GM19193 (cell line): Measurements from ENCODE around the gene UBN1.

Experiments
- POLR2A ChIP-seq: IDR thresholded peaks from 4 replicates; pipeline ENCODE4 v1.6.1; 2011; ENCODE audit not compliant: insufficient read depth, insufficient read length; ENCODE audit errors: extremely low read depth

Gene UBN1

DNA sequence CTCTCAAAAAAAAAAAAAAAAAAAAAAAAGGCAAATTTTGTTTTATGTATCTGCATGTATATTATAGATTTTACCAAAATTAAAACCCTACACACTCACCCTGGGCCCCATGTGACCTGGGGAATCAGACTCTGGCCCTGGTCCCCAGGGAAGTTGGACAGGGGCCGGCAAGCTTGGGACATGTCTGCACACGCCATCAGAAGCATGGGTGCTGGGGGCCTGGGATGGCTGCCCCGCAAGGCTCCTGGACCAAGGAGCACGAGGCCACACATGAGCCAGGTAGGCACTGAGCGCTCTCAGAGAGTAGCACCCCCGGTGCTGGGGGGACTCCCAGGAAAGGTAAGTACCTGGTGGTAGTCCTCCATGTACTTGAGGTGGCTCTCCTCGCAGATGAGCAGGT lies 50.0 kb downstream of the UBN1 start:
- TF ChIP-seq POLR2A = no peak

DNA sequence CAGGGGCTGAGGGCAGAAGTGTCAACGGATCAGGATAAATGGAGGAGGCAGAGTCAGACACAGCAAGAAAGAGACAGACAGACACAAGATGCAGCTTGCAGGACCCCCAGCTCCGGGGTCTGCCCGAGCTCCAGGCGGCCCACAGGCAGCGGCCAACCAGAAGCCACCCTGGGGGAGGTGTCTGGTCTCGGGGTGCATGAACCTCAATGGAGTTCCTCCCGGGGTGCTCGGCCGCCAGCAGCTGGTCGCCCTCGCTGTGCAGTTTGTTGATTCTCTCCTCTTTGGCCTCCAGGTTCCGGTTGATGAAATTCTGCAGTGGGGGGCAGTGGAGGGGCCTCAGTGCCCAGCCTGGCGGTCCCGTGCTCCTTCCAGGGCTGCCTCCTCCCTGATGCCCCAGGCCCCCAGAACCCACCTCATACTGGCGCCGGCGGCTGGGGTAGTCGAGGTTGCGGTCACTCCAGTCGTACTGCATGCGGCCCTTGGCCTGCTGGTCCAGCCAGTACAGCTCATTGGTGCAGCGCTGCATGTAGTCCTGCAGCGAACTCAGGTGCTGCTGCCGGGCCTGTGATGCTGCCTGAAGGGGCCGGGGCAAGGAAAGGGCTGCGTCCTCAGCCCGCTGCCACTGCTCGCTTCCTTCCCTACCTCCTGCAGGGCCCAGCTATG lies 51.7 kb downstream of the UBN1 start:
- TF ChIP-seq POLR2A = no peak

DNA sequence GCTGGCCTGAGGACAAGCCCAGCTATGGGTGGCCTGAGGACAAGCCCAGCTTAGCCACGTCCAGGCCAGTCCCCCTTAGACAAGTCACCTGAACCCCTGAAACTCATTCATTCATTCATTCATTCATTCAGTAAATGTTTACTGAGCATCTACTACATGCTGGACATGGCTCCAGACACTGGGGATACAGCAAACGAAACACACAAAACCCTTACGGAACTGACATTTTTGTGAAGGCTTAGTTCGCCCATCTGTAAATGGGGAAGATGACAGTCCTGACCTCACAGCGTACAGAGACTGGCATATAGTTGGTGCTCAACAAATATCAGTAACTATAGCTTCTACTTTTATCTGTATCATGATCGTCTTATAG lies 52.2 kb downstream of the UBN1 start:
- TF ChIP-seq POLR2A = no peak

DNA sequence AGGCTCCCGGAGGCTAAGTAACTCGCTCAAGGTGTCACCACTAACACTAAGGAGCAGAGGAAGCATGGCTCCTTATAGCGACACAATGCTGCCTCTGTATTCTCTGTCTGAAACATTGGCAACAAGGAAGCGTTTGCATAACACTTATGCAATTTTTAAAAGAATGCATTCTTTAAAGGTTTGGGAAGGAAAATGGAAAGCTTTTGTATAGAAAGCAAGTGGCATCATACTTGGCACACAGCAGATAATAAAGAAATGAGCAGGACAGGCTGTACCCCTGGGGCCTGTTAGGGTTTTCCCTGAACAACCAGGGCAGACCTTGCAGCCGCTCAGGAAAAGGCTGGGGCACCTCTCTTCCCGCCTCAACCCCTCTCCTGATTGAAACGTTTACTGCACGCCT lies 52.8 kb downstream of the UBN1 start:
- no peak for TF ChIP-seq POLR2A

DNA sequence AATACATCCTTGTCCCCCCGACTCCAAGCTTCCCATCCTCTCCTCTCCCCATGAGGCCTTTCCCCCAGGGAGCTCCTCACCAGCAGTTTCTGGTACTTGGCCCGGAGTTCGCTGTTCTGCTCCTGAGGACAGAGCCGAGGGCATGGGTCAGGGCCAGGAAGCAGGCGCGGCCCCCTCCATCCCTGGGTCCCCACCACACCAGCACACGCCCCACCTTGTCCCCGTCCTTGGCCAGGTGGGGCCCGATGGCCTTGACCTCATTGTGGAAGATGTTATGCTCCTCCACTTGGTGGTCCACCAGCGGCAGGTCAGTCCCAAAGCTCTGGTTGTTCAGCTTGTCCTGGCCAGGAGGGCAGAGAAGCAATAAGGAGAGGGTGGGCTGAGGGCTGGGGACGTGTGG lies 53.5 kb downstream of the UBN1 start:
- TF ChIP-seq POLR2A = no peak

DNA sequence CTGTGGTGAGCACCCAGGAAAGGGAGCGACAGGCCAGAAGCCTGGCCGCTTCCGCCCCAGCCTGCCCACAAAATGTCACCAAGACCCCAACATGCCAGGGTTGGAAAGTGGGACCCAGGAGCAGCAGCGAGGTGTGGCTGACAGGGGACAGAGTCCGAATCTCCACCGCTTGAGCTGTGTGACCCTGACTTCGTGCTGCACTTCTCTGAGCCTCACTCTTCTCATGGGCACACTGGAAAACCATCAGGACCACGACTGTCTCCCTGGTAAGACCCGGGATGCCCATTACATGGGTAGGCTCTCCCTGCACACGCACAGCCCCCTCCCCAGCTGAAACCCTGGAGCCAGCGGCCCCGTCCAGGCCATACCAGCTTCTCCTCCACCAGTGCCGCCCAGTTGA lies 54.8 kb downstream of the UBN1 start:
- TF ChIP-seq POLR2A = no peak

DNA sequence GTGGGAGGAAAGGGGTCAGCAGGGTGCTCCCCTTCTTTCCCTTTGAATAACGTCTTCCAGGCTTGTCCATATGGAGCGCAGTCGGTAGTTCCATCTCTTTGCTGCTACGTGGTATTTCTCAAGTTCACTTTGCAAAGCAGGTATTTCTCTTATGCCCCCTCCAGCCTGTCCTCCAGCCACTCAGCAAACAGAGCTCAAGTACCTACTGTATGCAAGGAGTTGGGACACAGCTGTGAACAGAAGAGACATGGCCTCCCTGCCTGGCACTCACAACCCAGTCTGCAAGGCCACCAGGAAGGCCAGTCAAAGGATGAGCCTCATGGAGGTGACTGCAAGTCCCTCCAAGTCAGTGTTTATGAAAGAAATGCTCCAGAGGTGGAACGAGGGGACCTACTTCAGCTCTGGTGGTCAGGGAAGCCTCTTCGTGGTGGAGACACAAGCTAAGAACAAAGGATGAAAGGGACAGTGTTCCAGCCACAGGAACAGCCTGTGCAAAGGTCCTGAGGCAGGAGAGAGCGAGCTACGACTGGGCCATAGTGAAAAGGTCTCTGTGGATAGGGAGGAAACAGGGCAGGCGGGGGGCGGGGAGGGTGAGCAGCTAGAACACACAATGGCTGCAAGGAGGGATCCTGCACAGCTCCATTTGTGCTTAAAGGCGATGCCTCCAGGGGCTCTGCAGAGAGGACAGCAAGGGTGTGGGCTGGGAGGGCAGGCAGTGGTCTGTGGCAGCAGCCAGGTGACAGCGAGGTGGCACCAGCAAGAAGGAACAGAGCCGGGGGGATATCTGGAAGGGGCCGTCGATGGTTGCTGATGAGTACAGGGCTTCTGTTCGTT lies 57.0 kb downstream of the UBN1 start:
- TF ChIP-seq POLR2A = no peak

DNA sequence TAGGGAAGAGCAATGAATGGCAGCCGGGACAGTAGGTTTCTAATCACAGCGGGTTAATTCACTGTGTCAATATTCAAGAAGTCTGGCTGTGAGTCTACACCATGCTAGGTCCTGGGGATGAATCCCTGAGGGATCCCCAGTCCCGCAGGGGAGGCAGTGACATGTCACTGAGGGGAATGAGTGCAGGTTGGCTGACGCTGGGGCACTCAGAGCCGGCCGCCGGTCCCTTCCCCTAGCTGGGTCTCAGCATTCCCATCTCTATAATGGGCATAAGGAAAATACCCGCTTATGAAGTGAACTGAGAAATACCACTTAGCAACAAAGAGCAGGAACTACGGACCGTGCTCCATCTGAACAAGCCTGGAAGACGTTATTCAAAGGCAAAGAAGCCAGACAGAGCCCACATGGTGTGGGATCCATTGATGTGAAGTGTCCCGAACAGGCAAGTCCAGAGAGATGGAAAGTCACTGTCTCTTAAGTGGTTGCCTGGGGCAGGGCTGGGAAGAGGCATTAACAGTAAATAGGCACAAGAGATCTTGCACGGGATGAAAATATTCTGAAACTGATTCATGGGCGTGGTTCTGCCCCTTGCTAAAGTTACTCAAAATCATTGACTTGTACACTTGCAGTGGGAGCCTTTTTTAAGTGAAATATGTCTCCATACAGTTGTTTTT lies 57.8 kb downstream of the UBN1 start:
- TF ChIP-seq POLR2A = no peak

DNA sequence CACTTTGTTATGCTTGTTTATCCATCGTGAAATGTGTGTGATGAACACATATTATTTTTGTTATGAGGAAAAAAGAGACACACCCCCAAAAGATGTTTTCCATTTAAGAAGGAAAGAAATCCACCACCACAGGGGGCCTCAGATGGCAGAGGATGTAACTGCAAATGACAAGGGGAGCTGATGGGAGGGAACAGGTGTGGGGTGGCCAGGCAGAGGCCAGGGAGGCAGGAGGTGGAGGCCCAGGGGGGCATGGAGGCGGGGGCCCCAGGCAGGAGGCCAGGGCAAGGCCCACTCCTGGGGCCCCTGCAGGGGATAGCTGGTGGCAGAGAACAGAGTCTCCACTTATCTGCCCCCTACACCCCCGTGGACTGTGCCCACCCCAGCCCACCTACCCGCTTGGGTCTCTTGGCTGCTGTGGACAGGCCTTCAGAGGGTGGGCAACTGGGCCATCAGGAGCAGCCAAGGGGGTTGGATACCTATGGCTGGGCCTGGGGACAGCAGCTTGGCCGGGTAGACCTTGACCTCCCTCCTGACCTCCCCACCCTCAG lies 61.6 kb downstream of the UBN1 start:
- TF ChIP-seq POLR2A = no peak

DNA sequence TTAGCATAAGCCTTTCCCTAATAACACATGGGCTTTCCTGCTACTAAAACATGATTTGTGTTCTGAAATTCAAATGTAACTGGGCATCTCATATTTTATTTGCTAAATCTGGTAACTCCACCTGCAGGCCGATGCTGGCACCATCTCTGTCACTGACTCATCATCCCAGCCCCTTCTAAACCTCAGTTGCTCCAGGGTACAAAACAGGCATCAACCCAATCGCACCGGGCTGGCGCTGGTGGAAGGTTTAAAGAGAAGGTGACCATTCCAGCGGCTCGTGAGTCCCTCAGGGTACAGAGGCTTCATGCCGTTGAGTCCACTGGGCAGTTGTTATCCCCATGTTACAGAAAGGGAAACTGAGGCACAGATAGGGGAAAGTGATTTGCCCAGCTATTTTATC lies 62.5 kb downstream of the UBN1 start:
- no peak for TF ChIP-seq POLR2A

DNA sequence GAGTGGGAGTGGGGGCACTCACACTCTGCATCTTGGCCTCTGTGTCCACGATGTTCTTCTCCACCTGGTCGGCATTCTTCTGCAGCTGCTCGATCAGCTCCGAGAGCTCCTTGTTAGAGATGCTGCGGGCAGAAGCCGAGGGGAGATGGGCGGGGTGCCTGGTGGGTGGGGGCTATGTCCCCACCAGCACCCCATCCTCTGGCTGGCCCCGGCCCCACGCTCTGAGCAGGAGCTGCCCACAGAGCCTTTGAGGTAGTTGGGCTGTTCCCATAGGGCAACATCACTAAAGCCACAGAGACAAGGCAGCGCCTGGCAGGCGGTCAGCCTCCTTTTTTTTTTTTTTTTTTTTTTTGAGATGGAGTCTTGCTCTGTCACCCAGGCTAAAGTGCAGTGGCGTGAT lies 63.5 kb downstream of the UBN1 start:
- no peak for TF ChIP-seq POLR2A

DNA sequence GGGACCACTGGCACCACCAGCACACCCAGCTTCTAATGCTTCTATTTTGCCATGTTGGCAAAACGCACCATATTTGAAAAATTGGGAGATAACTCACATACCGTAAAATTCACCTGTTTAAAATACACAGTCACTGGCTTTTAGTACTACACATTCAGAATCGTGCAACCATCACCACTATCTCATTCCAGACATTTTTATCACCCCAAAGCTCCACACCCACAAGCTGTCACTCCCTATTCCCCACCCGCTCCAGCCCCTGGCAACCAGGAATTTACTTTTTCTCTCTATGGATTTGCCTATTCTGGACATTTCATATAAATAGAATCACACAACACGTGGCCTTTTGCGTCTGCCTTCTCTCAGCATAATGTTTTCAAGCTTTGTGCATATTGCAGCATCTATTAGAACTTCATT lies 64.7 kb downstream of the UBN1 start:
- TF ChIP-seq POLR2A = no peak

DNA sequence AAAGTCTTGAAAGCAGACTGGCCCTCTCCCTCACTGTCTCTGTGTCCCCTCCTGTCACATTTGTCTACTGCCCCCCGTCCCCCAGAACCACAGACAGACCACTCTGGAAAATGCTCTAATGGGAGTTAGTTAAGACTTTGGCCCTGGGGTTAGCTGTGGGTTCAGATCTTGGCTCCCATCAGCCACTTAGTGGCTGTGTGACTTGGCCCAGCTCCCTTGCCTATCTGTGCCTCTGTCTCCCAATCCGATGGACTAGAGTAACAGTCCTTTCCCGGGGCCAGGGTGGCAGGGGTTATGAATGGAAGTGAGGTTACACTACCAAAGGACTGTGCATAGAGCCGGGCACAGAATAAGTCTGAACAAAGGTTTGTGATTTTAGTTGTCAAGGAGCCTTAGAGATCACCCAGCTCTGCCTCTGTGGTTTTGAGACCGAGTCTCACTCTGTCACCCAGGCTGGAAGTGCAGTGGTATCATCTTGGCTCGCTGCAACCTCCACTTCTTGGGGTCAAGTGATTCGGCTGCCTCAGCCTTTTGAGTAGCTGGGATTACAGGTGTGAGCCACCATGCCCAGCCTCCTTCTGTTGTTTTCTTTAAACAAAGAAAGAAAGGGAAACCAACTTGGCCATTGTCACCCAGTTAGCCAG lies 66.0 kb downstream of the UBN1 start:
- no peak for TF ChIP-seq POLR2A

DNA sequence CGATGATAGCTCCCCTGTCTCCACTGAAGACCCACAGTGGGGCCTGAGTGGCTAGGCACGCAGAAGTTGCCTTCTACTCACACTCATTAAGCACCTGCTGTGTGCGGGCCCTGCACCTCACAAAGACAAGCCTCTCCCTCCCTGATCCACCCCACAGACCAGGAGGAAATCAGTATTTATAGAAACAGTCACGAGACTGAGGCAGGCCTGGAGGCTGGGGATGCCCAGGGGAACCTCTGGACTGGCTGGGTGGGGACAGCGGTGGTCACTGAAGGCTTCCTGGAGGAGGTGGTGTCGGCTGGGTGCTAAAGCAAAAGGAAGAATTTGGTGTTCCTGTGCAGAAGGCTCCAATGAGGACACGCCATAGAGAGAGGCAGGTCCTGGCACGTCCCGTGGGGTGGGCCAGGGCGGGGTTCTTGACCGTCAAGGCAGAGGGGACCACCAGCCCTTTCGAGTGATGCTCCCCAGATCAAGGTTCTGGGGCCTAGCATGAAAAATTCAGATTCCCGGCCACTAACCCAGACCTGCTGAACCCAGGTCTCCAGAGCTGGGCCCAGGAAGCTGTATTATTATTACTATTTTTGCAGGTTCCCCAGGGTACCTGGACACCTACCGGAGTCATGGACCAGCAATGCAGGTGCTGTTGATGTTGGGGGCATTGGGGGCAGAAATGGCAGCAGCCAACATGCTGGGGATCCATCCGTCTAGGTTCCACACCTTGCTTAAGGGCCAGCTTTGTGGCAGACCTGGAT lies 66.7 kb downstream of the UBN1 start:
- TF ChIP-seq POLR2A = no peak
